Measurements from ENCODE around the gene MSRB1. TPM values are rescaled to one million over a fixed set of nuclear protein-coding genes. Genes with fewer than 3 reads are reported as not detected.

Gene MSRB1
- total and polyA plus RNA-seq, 2 donors (not counting 3 experiments of a cell fraction or from before 2014, with no cell fraction given) = 25.0 to 42.1 TPM

- no peak overlapping the region for H3K9ac ChIP-seq (replicated peaks; ENCODE audit: extremely low read depth, insufficient read depth, low read length)
- H3K79me2 ChIP-seq (ENCODE audit: control insufficient read depth, insufficient read depth, low read length) = no peaks in the 10 kb centered on the region
- no peaks in the 10 kb centered on the region for H3K9me1 ChIP-seq (replicated peaks; ENCODE audit: control insufficient read depth, extremely low read depth, insufficient read depth, low read length)
- H3K4me2 ChIP-seq (ENCODE audit: insufficient read depth, low read length) = no peak overlapping the region
- H3K36me3 ChIP-seq (ENCODE audit: control insufficient read depth in 2 of 2, extremely low read depth in 1 of 2, insufficient read depth in 2 of 2, low read length in 2 of 2) = no peaks in the 10 kb centered on the region
- DNase-seq (ENCODE audit: low read depth, low spot score) (no peak), FAIRE-seq (no peak)
- no peaks in the 10 kb centered on the region for H3K9me3 ChIP-seq (replicated peaks; ENCODE audit: control insufficient read depth, insufficient read depth, low read length)
- ChIA-PET POLR2A (interaction anchor here (1.1 kb wide), 1 partner anchor 14 kb away, joined by 4 read pairs; the partner anchor contains the start of gene RPS2), CTCF (no interaction called here)
- TF ChIP-seq JUN (IDR thresholded peaks at IDR 0.05; ENCODE audit: borderline replicate concordance, insufficient read depth, insufficient read length, low read depth) (no peak), EZH2 (IDR thresholded peaks at IDR 0.05; ENCODE audit: borderline replicate concordance, low read depth, low read length, severe bottlenecking) (no peak), MAX (IDR thresholded peaks at IDR 0.05; ENCODE audit: insufficient read depth, insufficient read length) (no peak), GATA2 (IDR thresholded peaks at IDR 0.05; ENCODE audit: insufficient read depth, insufficient read length, low read depth, low read length) (no peak)
- intact Hi-C loops (cut with micrococcal nuclease) = no loop called here
- H3K27ac ChIP-seq (ENCODE audit: insufficient read depth, low read depth, low read length) = no peak overlapping the region
- H3K4me1 ChIP-seq (ENCODE audit: control insufficient read depth, extremely low read depth, insufficient read depth, low read length) = no peaks in the 10 kb centered on the region
- no peak overlapping the region for H2AFZ ChIP-seq (ENCODE audit: low read depth, low read length)
- H4K20me1 ChIP-seq (replicated peaks; ENCODE audit: control insufficient read depth, extremely low read depth, insufficient read depth, low read length) = no peaks in the 10 kb centered on the region
- no TSS peak for BruUV-seq (replicated peaks)
- no peaks in the 10 kb centered on the region for H3K27me3 ChIP-seq (ENCODE audit: control insufficient read depth in 2 of 2, insufficient read depth in 2 of 2, low read length in 2 of 2)
- no peak overlapping the region for H3K4me3 ChIP-seq (replicated peaks in 1 of 3; ENCODE audit: insufficient read depth in 1 of 3, low read depth in 1 of 3, low read length in 3 of 3)
- dilution Hi-C loops (cut with MboI; ENCODE audit: extremely low pct_ligation_motif_present, low sequenced_read_pairs) = no loop called here
Observed at GRCh38 chr16:1950559-1950958, 7.6 kb upstream of the MSRB1 start.

- no peak overlapping the region for H3K4me2 ChIP-seq (ENCODE audit: insufficient read depth, low read length)
- CTCF ChIA-PET = no interaction called here
- no TSS peak for BruUV-seq (replicated peaks)
Observed at GRCh38 chr16:1950047-1950446, 7.0 kb upstream of the MSRB1 start.

More at GRCh38 chr16:1950047-1950446, 7.0 kb upstream of the MSRB1 start:
- intact Hi-C loops (cut with micrococcal nuclease) (no loop called here), dilution Hi-C loops (cut with MboI; ENCODE audit: extremely low pct_ligation_motif_present, low sequenced_read_pairs) (no loop called here)
- Histone ChIP-seq H3K79me2 (ENCODE audit: control insufficient read depth, insufficient read depth, low read length) (no peaks in the 10 kb centered on the region), H3K4me1 (ENCODE audit: control insufficient read depth, extremely low read depth, insufficient read depth, low read length) (no peaks in the 10 kb centered on the region), H3K4me3 (replicated peaks in 1 of 3; ENCODE audit: insufficient read depth in 1 of 3, low read depth in 1 of 3, low read length in 3 of 3) (no peak overlapping the region), H3K9me3 (replicated peaks; ENCODE audit: control insufficient read depth, insufficient read depth, low read length) (no peaks in the 10 kb centered on the region), H4K20me1 (replicated peaks; ENCODE audit: control insufficient read depth, extremely low read depth, insufficient read depth, low read length) (no peaks in the 10 kb centered on the region), H3K9me1 (replicated peaks; ENCODE audit: control insufficient read depth, extremely low read depth, insufficient read depth, low read length) (no peaks in the 10 kb centered on the region), H3K27ac (ENCODE audit: insufficient read depth, low read depth, low read length) (no peak overlapping the region), H3K9ac (replicated peaks; ENCODE audit: extremely low read depth, insufficient read depth, low read length) (no peak overlapping the region), H3K27me3 (ENCODE audit: control insufficient read depth in 2 of 2, insufficient read depth in 2 of 2, low read length in 2 of 2) (no peaks in the 10 kb centered on the region), H2AFZ (ENCODE audit: low read depth, low read length) (no peak overlapping the region), H3K36me3 (ENCODE audit: control insufficient read depth in 2 of 2, extremely low read depth in 1 of 2, insufficient read depth in 2 of 2, low read length in 2 of 2) (no peaks in the 10 kb centered on the region)
- DNase-seq (ENCODE audit: low read depth, low spot score) (no peak), FAIRE-seq (no peak)
- TF ChIP-seq GATA2 (IDR thresholded peaks at IDR 0.05; ENCODE audit: insufficient read depth, insufficient read length, low read depth, low read length) = no peak
- no peak for TF ChIP-seq MYC (IDR thresholded peaks at IDR 0.05; ENCODE audit: low read depth, low read length)
- no peak for TF ChIP-seq EZH2 (IDR thresholded peaks at IDR 0.05; ENCODE audit: borderline replicate concordance, low read depth, low read length, severe bottlenecking)
- TF ChIP-seq FOS (IDR thresholded peaks at IDR 0.05; ENCODE audit: borderline replicate concordance, insufficient read depth, low read length) = no peak
- no peak for TF ChIP-seq POLR2A (IDR thresholded peaks at IDR 0.05; ENCODE audit: low read depth, low read length)
- no peak for TF ChIP-seq MAX (IDR thresholded peaks at IDR 0.05; ENCODE audit: insufficient read depth, insufficient read length)
- TF ChIP-seq JUN (IDR thresholded peaks at IDR 0.05; ENCODE audit: borderline replicate concordance, insufficient read depth, insufficient read length, low read depth) = no peak
- POLR2A ChIA-PET = interaction anchor here (1.1 kb wide), 1 partner anchor 15 kb away, joined by 4 read pairs; the partner anchor contains the start of gene RPS2

All from endothelial cell of umbilical vein (primary cell).